GM23338 (cell line): ENCODE data around the gene IRF8. TPM values are rescaled to one million over a fixed set of nuclear protein-coding genes. Genes with fewer than 3 reads are reported as not detected.

ENCODE experiments used
- ATAC-seq: fragments of 200-7000 bp; cut with Tn5 transposase; 3 replicates; pipeline ENCODE4 v1.9.1; 2020
- DNase-seq: peaks from one replicate; pipeline ENCODE4 v3.0.0-alpha.2; 2015; ENCODE audit warnings: low spot score
- H2AFZ ChIP-seq: fragments of 200-600 bp; sonication (generic); 2 replicates; pipeline ENCODE4 v1.8.0; 2016; ENCODE audit warnings: antibody characterized with exemption, mild to moderate bottlenecking, moderate library complexity
- H3F3A ChIP-seq: fragments of 200-600 bp; sonication (generic); replicated peaks from 2 replicates; pipeline ENCODE4 v1.8.0; 2017; ENCODE audit warnings: antibody characterized with exemption, mixed run types, low read depth
- H3K27ac ChIP-seq: fragments of 200-600 bp; sonication (generic); 2 replicates; pipeline ENCODE4 v1.6.1; 2016; ENCODE audit warnings: low read depth
- H3K27me3 ChIP-seq: fragments of 200-600 bp; sonication (generic); 2 replicates; pipeline ENCODE4 v1.8.0; 2016; ENCODE audit warnings: mild to moderate bottlenecking, mixed run types, moderate library complexity; ENCODE audit not compliant: insufficient read depth
- H3K36me3 ChIP-seq: fragments of 200-600 bp; sonication (generic); 2 replicates; pipeline ENCODE4 v1.8.0; 2016; ENCODE audit warnings: mild to moderate bottlenecking; ENCODE audit not compliant: insufficient read depth
- H3K4me1 ChIP-seq: fragments of 200-600 bp; sonication (generic); 2 replicates; pipeline ENCODE4 v1.8.0; 2016; ENCODE audit warnings: mild to moderate bottlenecking, moderate library complexity; ENCODE audit not compliant: insufficient read depth
- H3K4me2 ChIP-seq: fragments of 200-600 bp; sonication (generic); 2 replicates; pipeline ENCODE4 v1.7.1; 2017; ENCODE audit warnings: mixed run types
- H3K4me3 ChIP-seq: fragments of 200-600 bp; sonication (generic); 2 replicates; pipeline ENCODE4 v1.6.1; 2016; ENCODE audit warnings: mixed run types
- H3K79me2 ChIP-seq: fragments of 200-600 bp; sonication (generic); replicated peaks from 2 replicates; pipeline ENCODE4 v1.8.0; 2017; ENCODE audit warnings: mild to moderate bottlenecking; ENCODE audit not compliant: insufficient read depth
- H3K9me2 ChIP-seq: fragments of 200-600 bp; sonication (generic); 2 replicates; pipeline ENCODE4 v1.8.0; 2017; ENCODE audit not compliant: insufficient read depth
- H4K20me1 ChIP-seq: fragments of 200-600 bp; sonication (generic); replicated peaks from 2 replicates; pipeline ENCODE4 v1.8.0; 2017; ENCODE audit warnings: mild to moderate bottlenecking; ENCODE audit not compliant: insufficient read depth
- H3K27ac Mint-ChIP-seq: 2 replicates; pipeline ENCODE4 v1.8.0; 2020; ENCODE audit warnings: inconsistent platforms, mild to moderate bottlenecking, moderate library complexity, mixed read lengths
- H3K27me3 Mint-ChIP-seq: 3 replicates; pipeline ENCODE4 v1.8.0; 2022; ENCODE audit warnings: low read depth, mild to moderate bottlenecking, moderate library complexity, mixed read lengths, inconsistent platforms; ENCODE audit not compliant: insufficient read depth, poor library complexity
- H3K36me3 Mint-ChIP-seq: 3 replicates; pipeline ENCODE4 v1.8.0; 2021; ENCODE audit warnings: low read depth, mild to moderate bottlenecking, inconsistent platforms, moderate library complexity, mixed read lengths
- H3K4me1 Mint-ChIP-seq: 3 replicates; pipeline ENCODE4 v1.8.0; 2020; ENCODE audit warnings: mild to moderate bottlenecking, inconsistent platforms, mixed read lengths
- H3K4me3 Mint-ChIP-seq: 3 replicates; pipeline ENCODE4 v1.8.0; 2021; ENCODE audit warnings: moderate library complexity, mild to moderate bottlenecking, inconsistent platforms, mixed read lengths
- H3K9me3 Mint-ChIP-seq: 3 replicates; pipeline ENCODE4 v1.8.0; 2020; ENCODE audit warnings: moderate library complexity, mild to moderate bottlenecking, inconsistent platforms, mixed read lengths
- CREB1 ChIP-seq: fragments of 250-450 bp; sonication (Bioruptor Pico); IDR thresholded peaks from 2 replicates; pipeline ENCODE4 v1.5.0; 2020; ENCODE audit warnings: low read depth, mild to moderate bottlenecking, moderate library complexity
- CTCF ChIP-seq, 2 experiments: fragments of 200-600 bp in 1 of 2; sonication (generic) in 1 of 2; conservative IDR thresholded peaks; 2 replicates each; pipeline versions ENCODE4 v1.5.1 to v1.6.1; 2016 to 2017; ENCODE audit warnings: antibody characterized with exemption in 2 of 2, low read depth in 2 of 2, mild to moderate bottlenecking in 2 of 2, moderate library complexity in 1 of 2
- ETS1 ChIP-seq: IDR thresholded peaks from 2 replicates; pipeline ENCODE4 v1.6.1; 2016; ENCODE audit warnings: antibody characterized with exemption
- EZH2 ChIP-seq: fragments of 200-600 bp; sonication (generic); IDR thresholded peaks from one replicate; pipeline ENCODE4 v1.8.0; 2017; ENCODE audit warnings: antibody characterized with exemption, mild to moderate bottlenecking, low read depth; ENCODE audit not compliant: unreplicated experiment
- EZH2phosphoT487 ChIP-seq: fragments of 200-600 bp; sonication (generic); IDR thresholded peaks from one replicate; pipeline ENCODE4 v1.8.1; 2018; ENCODE audit warnings: antibody characterized with exemption; ENCODE audit not compliant: unreplicated experiment
- JUNB ChIP-seq: IDR thresholded peaks from one replicate; pipeline ENCODE4 v1.6.1; 2016; ENCODE audit warnings: antibody characterized with exemption; ENCODE audit not compliant: unreplicated experiment
- NANOG ChIP-seq: IDR thresholded peaks from 2 replicates; pipeline ENCODE4 v1.6.1; 2016; ENCODE audit warnings: antibody characterized with exemption, borderline replicate concordance
- POLR2AphosphoS5 ChIP-seq: IDR thresholded peaks from 2 replicates; pipeline ENCODE4 v1.6.1; 2016; ENCODE audit warnings: antibody characterized with exemption, low read depth
- REST ChIP-seq: IDR thresholded peaks from one replicate; pipeline ENCODE4 v1.6.1; 2018; ENCODE audit warnings: antibody characterized with exemption; ENCODE audit not compliant: unreplicated experiment
- STAT1 ChIP-seq: IDR thresholded peaks from one replicate; pipeline ENCODE4 v1.6.1; 2016; ENCODE audit warnings: antibody characterized with exemption; ENCODE audit not compliant: unreplicated experiment
- ZNF114 ChIP-seq: fragments of 250-450 bp; sonication (Bioruptor Pico); IDR thresholded peaks from 2 replicates; pipeline ENCODE4 v1.5.0; 2020; ENCODE audit warnings: mild to moderate bottlenecking, moderate library complexity
- ZNF331 ChIP-seq: fragments of 250-450 bp; sonication (Bioruptor Pico); IDR thresholded peaks from 2 replicates; pipeline ENCODE4 v1.5.0; 2020; ENCODE audit warnings: low read depth, mild to moderate bottlenecking, moderate library complexity
- ZNF462 ChIP-seq: fragments of 250-450 bp; sonication (Bioruptor Pico); IDR thresholded peaks from 2 replicates; pipeline ENCODE4 v1.5.0; 2020; ENCODE audit warnings: mild to moderate bottlenecking, moderate library complexity
- polyA plus RNA-seq: library from polyadenylated mRNA; unstranded; fragments of >200 nt; fragmentation: Nextera tagmentation; extraction: Ambion mirVana; gene quantifications from 2 replicates; pipeline ENCODE4 v1.2.1, GENCODE V29; 2016
- total RNA-seq: library from RNA; depleted of rRNA; stranded (reverse); fragments of >200 nt; shearing (Covaris generic); gene quantifications from 2 replicates; pipeline ENCODE4 v1.2.3, GENCODE V29; 2014

The IRF8 gene
- total and polyA plus RNA-seq, 2 experiments from 2014 or later: 0.47 to 2.8 TPM

GRCh38 chr16:85969591-85969990 is 70.6 kb downstream of the IRF8 start:
- no peak overlapping the region; the same call in 1 of the 2 replicates for H3K27ac Mint-ChIP-seq
- Histone ChIP-seq H4K20me1 (no peaks in the 10 kb centered on the region), H3K4me3 (no peak overlapping the region), H3K36me3 (no peaks in the 10 kb centered on the region), H2AFZ (peak overlapping the region; percentile 88; the same call in 1 of the 2 replicates), H3K4me2 (no peak overlapping the region), H3K4me1 (no peaks in the 10 kb centered on the region), H3K79me2 (no peaks in the 10 kb centered on the region), H3K27ac (no peak overlapping the region), H3K9me2 (no peaks in the 10 kb centered on the region), H3F3A (no peaks in the 10 kb centered on the region), H3K27me3 (no peaks in the 10 kb centered on the region)
- H3K27me3 Mint-ChIP-seq: peaks cover 22% of the 10 kb centered on the region
- H3K9me3 Mint-ChIP-seq: peaks cover 11% of the 10 kb centered on the region
- H3K4me1 Mint-ChIP-seq: peaks cover 11% of the 10 kb centered on the region
- no peak for DNase-seq
- no peak overlapping the region for H3K4me3 Mint-ChIP-seq
- TF ChIP-seq ZNF462 (CRISPR knock-in tag) (no peak), EZH2 (no peak), POLR2AphosphoS5 (no peak), EZH2phosphoT487 (no peak), NANOG (no peak), CTCF (conservative IDR thresholded peaks at IDR 0.05; ENCODE audit: low read depth in 2 of 2) (no peak), ZNF331 (CRISPR knock-in tag) (no peak), ZNF114 (no peak), REST (no peak), ETS1 (no peak), CREB1 (no peak), STAT1 (no peak), JUNB (no peak)
- H3K36me3 Mint-ChIP-seq: peaks cover 10% of the 10 kb centered on the region
- ATAC-seq: peak; percentile 36; the same call in 2 of the 3 replicates
